ENCODE results near the gene PTPRN2. TPM values are rescaled to one million over a fixed set of nuclear protein-coding genes. Genes with fewer than 3 reads are reported as not detected.

PTPRN2 gene
- polyA plus RNA-seq, 1 donor: 1.7 TPM

DNA sequence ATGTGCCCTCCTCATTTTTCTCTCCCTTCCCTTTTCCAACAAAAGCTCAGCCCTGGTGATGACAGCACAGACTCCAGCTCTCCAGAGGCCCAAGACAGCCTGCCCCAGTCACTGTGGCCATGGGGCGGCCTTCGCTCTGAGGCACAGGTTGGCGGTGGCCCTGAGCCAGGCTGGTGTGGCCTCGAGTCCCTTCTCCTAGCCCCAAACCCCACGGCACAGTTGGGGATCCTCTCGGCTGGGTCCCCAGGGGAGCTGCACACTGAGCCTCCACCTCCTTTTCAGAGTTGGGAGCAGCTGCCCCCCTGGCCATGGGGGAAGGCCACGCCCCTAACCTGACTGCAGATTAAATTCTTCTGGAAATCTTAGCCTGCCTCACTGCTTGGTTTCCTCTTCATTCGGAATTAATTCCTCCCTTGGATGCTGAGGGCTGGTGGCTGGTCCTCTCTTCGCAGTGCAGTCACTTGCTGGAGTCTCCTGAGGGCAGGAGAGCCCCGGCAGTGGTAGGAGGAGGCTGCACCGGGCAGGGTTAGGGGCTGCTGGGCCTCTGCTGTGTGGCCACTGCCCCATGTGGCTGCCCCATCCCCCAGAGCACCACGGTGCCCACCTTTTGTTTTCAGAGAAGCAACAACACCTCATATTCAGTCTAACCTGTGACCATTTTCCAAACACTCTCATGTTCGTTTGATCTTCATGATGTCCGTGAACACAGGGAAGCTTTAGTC, 824.2 kb downstream of the PTPRN2 start:
- DNase-seq (ENCODE audit: low read depth): no peak

DNA sequence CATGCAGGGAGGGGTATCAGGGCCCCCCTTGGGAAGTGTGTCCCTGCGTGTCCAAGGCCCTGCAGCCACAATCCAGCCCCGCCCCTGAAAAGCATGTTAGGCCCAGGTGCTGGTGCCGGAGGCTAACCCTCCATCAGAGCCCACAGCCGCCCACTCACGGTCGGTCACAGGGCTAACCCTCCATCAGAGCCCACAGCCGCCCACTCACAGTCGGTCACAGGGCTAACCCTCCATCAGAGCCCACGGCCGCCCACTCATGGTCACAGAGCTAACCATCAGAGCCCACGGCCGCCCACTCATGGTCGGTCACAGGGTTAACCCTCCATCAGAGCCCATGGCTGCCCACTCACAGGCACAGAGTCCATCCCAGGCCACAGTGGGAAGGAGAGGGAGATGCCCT, 824.8 kb downstream of the PTPRN2 start:
- DNase-seq (ENCODE audit: low read depth): no peak

DNA sequence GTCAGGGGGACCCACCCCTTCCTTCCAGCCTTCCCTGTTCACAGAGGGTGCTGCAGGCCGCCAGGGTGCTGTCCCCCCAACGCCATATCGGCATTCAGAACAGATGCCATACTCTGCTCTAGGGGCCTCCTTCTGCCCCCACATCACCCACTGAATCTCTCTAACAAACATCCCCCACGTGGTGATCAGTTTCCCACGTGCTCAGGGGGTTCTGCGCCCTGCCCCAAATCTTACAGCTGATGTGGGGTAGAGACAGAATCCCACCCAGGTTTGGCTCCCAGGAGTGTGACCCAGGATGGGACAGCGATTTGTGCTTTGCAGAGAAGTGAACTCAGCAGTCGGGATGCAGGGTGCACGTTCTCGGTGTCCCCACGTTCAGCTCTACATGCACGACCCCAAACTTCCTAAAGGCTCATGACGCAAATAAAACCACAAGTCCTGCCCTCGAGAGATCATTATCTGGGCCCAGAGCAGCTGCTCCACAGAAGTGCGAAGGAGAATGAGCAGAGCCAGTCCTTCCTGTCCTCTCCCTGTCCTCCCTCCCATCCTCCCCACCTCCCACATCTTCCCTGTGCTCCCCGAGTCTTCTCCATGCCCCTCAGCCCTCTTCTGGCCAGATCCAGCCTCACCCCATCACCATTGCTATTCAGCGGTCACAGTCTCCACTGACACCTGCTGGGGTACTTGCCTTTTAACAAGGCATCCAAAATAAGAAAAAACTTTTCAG, 827.5 kb downstream of the PTPRN2 start:
- DNase-seq (ENCODE audit: low read depth): no peak

DNA sequence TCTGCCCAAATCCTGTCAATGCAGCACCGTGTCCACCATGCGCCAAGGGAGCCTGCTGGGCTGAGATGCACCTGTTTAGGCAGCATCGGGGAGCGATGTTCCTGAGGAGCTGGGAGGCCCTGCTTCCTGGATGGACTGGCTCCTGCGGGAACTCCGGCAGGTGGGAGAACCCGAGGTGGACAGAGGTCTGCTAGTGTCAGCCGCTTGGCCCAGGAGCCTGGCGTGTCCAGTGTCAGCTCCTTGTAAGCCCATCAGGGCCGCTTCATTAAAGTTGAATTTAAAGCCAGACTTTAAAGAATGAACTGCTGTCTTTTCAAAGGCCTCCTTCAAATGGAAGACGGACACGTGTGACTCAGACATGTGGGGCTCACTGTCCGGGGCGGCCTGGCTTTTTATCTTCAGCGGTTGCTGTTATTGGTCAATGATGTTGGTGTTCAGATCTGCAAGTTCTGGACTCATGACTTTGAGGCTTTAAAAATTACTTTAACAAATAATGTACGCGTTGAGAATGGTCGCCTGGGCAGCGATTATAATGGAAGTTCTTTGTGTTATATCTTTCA, 828.3 kb downstream of the PTPRN2 start:
- no peak for DNase-seq (ENCODE audit: low read depth)

DNA sequence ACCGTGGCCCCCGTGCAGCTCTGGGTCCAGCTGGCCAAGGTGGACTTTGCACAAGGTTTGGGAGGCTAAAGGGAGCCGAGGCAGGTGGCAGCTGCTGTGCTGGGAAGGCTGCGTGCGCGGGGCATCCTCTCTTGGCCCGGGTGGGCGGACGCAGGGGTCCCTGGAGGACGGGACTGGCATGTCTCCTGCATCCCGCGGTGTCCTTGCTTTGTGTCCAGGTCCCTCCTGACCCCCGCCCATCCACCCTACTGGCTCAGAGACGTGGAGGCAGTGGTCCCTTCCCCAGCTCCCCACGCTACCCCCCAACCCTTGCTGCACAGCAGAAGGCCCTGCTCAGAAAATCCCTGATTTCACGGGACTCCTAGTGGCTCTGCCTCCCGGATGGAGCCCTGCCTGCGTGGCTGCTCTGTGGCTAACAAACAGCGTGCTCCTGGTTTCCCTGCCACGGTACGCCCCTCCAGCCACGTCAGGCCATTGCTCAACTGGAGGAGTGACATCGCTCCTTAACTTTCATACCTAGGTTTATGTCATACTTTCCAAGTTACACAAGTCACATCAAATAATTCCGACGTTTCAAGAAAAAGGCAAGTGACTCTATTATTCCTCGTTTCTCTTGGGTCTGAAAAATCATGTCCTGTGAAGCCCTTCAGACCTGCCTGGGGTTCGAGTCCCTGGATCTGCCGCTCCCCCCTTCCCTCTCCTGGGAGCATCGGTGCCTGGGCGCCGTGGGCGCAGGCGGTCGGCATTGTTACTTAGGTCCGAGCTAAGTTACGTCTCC, 829.0 kb downstream of the PTPRN2 start:
- DNase-seq (ENCODE audit: low read depth): no peak

DNA sequence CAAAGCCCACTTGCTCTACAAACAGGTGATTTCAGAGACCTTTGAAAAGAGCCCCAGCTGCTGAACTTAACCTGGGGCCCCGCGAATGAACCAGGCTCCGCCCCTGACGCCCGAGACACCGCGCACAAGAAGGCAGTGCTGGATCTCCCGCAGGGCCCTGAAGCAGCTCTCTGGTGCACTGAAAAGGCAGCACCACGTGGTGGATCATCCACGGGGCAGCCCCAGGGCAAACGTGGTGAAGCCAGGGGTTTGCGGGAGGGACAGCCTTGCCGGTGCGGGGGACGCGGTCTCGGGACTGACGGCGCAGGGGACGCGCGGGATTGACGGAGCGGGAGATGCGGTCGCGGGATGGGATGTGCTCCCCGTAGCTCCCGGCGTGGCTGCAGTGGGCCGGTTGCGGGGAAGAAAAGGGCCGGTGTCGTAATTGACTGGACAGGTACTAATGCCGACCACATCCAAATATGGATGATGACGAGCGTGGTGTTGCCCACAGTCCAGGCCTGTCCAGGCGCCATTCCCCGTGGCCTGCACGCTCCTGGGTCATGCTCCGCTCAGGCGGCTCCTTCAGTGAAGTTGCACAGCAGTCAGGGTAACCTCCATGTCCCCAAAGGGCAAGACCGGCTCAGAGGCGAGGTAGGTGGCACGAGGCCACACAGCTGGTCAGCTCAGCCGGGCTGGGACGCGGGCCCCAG, 829.7 kb downstream of the PTPRN2 start:
- DNase-seq (ENCODE audit: low read depth): no peak

DNA sequence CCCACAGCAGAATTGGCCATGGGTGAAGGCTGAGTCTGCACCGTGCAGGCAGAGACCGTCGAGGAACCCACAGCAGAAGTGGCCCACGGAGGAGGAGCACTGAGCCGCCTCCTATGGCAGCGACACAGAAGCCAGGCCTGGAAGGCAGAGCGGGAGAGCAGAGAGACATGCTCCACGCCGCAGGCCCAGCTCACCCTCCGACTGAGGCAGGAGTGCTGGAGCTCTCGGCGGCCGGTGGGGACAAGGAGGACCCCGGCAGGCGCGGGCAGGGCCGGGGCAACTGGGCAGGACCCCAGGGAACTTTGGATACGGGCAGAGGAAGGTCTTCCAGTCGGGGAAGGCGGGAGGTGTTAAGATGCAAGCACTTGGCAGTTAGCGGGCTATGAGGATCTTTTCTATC, 830.4 kb downstream of the PTPRN2 start:
- DNase-seq (ENCODE audit: low read depth): no peak

DNA sequence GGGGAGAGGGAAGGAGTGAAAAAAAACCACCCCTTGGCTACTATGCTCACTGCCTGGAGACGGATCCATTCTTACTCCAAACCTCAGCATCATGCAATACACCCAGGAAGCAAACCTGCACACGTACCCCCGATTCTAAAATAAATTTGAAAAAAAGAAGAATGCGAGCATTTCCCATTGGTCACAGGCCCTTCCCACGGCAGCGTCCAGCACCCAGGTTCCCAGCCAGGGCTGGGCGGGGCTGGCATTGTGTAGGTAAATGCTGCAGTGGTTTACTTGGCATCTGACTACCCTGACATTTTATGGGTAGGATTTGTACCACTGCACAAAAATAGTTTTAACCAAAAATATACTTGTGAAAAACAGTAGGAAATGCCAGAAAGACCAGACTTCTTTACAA, 831.9 kb downstream of the PTPRN2 start:
- DNase-seq (ENCODE audit: low read depth): no peak

DNA sequence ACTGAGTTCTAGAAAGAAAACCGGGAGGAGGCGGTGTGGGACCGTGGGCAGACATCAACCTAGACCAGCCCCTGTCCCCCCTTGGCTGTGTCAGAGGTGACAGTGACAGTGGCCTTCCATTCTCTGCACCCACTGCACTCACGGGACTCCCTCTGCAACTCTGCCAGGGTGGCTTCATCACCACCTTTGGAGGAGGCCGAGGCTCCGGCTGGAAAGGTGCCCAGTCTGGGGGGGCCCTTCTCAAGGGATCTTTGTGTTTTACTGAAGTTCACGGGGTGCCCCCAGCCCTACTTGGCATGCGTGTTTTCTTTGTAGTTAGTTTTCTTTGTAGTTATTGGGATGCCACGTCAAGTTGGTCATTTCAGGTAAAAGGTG, 833.2 kb downstream of the PTPRN2 start:
- DNase-seq (ENCODE audit: low read depth): no peak

DNA sequence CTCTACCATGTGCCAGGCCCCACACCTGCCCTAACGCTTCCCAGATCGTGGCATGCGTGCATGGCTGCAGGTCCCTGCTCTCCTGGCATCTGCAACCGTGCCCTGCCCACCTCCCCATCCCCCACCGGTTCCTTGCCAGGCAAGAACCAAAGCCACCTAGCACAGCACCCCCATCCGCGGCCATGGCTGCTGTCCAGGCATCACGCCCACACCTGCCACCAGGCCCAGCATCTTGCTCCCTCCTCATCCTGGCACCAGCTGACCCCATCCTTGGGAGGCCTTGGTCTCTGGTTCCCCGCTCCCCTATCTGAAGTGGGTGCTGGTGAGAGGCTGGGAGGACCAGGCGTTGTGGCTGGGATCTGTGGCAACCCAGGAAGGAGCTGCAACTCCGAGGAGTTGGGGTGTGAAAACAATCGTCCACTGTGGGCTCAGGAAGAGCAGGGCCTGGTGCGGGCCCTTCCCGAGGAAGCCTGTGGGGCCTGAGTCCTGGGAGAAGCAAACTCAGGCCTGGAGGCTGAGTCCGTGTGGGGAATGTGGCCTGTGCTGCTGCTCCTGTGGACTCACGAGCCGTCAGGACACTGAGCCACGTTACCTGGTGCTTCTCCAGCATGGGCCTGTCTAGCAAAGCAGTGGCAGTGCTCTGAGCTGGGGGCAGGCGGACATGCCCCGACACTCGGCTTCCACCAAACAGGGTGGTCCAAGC, 833.8 kb downstream of the PTPRN2 start:
- DNase-seq (ENCODE audit: low read depth): no peak

DNA sequence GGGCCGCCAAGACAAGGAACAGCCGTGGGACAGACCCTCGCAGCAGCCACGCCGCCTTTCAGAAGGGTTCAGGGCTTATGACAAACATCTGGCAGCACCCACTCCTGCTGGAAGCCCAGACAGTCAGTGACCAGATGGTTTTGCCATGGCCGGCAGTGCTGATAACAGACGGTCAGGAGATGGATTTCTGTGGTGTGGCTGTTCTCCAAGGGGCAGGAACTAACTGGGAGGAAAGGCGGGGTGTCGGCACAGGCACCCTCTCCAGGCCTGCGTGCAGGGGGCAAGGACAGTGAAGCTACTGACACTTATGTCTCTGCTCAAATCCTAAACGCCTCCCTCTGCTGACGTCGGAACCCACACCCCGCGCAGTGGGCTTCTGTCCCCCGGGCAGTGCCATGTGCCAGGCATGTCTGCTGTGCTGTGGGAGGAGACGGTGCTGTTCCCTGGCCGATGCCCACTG, 834.8 kb downstream of the PTPRN2 start:
- DNase-seq (ENCODE audit: low read depth): no peak

DNA sequence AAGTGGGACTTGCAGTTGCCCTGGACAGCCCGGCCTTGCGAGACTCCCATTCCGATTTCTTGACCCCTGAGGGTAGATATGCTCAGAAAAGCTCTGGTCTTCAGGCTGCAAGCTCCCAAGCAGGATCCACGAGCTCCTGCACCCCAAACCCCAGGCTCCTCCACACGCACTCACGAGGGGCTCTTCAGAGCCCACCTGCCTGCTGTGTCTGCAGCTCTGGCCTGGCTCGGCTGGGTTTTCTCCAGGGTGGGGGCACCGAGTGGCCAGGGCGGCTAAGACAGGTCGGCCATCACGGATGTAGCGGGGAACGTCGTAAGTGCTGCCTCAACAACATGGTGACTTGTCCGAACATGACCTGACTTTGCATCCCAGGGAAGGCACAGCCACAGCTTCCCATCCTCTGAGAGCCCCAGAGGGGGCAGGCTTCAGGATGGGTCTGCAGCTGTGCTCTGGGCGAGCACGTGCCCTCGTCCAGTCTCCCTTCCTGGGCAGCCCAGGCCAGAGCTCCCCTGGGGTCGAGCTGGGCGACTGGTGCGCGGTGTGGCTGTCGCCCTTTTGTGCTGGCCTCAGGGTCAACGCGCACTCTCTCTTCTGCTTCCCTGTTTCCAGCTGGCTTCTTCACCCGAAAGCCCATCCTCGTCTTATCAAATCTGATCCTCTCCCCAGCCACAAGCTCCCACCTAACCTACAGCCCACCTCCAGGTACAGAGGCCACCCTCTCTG, 835.5 kb downstream of the PTPRN2 start:
- DNase-seq (ENCODE audit: low read depth): no peak

DNA sequence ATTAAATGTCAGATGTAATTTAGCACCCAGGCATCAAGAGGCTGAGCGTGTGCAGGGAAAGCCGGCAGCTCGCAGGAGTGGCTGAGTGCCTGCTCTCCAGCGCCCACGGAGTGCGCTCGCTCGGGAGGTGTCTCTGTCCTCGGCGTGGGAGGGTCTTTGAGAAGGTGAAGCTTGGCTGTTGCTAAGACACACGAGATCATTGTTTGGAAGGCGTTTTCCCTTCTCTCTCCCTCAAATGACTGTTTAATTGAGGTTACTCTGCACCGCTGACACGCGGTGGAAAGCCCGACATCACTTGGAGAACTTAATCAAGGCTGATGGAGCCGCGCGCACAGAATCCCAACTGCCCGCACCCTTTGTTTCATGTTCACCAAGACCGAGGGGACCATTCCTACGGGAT, 836.2 kb downstream of the PTPRN2 start:
- no peak for DNase-seq (ENCODE audit: low read depth)

DNA sequence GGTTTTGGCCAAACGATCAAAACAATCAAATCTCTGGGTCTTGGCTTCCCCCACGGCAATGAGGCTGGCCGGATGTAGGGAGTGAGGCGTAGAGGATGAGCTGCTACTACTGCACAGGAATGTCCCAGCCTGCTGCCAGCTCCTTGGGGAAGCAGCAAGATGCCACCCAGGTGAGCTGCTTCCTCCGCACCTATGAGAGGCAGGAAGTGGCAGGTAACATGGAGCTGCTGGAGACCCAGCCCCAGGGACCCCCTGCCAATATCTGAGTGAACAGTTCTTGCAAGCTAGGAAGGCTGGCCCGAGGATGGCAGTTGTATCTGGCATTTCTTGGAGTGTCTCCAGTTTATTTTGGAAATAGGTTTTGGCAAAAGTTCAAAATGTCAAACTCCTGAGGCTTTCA, 837.3 kb downstream of the PTPRN2 start:
- no peak for DNase-seq (ENCODE audit: low read depth)

DNA sequence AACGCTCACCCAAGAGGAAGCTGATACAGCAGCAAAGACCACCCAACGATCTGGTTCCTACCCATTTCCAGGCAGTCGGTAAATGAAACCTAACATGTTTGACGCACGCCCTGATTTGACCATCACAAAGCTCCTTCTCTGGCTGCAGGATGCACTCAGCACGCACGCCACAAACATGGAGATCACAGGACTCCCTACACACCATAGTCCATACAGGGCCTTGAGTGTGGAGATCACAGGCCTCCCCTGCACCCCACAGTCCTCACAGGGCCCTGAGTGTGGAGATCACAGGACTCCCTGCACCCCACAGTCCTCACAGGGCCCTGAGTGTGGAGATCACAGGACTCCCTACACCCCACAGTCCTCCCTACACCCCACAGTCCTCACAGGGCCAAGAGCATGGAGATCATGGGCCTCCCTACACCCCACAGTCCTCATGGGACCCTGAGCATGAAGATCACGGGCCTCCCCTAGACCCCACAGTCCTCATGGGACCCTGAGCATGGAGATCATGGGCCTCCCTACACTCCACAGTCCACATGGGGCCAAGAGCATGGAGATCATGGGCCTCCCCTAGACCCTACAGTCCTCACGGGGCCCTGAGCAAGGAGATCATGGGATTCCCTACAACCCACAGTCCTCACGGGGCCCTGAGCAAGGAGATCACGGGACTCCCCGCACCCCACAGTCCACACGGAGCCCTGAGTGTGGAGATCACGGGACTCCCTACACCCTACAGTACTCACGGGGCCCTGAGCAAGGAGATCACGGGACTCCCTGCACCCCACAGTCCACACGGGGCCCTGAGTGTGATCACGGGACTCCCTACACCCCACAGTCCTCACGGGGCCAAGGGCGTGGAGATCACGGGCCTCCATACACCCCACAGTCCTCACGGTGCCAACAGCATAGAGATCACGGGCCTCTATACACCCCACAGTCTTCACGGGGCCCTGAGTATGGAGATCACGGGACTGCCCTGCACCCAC, 841.6 kb downstream of the PTPRN2 start:
- DNase-seq (ENCODE audit: low read depth): no peak

DNA sequence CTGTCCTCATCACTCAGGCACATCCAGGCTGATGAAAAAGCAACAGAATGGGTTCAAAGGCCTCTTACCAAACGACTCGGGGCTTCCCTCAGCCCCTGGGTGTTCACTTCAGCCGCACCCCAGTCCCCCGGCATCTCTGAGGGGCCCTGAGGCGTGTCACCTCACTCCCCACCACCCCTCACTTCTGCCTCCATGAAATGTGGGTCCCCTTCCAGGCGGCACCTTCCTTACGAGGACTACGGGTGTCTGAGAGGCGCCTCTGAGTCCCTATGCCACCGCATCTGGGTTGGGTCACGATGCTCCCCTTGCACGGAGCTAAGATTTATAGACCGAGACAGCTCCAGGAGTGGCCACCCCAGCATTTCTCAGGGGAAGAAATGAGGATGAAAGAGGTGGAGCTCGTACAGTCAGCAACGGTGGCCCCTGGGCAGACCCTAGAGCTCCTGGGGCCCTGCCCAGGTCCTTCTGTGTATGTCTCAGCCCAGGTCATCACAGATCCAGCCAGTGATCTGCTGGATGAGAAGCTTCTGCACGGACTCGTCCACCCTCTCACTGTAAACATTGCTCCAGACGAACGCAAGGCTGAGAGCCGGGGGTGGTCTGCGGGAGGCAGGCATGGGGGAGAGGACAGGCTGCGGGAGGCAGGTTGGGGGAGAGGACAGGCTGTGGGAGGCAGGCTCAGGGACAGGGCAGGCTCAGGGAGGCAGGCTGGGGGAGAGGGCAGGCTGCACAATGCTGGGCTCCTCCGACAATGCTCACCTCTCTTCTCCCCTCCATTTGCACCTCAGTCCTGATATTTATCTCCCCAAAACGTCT, 842.6 kb downstream of the PTPRN2 start:
- DNase-seq (ENCODE audit: low read depth): no peak

DNA sequence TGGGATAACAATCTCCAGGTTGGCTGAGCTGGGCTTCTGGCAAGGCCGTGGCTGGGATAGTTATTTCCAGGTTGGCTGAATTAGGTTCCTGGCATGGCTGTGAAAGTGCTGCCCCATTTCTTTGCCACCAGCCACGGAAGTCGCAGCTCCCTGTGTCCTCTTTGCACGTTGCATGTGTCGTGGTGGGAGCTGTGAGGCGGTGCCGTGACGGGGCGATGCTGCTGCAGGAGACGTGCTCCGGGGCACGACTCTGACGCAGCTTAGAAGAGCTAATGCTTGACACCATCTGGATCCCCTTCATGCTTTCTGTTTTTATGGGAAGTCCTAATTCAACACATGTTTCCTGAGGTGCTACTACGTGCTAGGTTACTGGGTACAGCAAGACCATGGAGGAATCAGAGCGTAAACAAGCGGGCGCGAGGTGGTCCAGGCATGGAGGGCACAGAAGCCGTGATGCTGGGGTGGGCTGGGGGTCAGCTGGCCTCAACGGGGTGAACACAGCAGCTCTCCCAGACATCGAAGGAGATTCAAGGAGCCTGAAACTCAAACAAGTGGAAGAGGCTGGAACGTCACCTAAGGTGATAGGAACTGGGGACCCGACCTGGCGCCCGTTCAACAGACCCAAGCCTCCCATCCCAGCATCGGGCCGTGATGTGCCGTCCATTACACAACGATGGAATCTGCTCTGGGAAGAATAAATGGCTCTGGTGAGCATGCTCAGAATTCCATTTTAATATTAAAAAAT, 843.7 kb downstream of the PTPRN2 start:
- DNase-seq (ENCODE audit: low read depth): no peak
